Measurements from ENCODE around the gene RASGRP4. TPM values are rescaled to one million over a fixed set of nuclear protein-coding genes. Genes with fewer than 3 reads are reported as not detected.
"Not testable (repeated sequence)": the region's sequence is repeated elsewhere in the genome, so short reads cannot be mapped to it uniquely, and the experiment has no call there.

RASGRP4 gene
- polyA plus RNA-seq: 1 to 10 TPM in 2 of 3 donors, under 1 TPM in 1; 0.48 to 8.2 (median 7.0) TPM

GRCh38 chr19:38425810-38426466 lies at the start of gene RASGRP4:
RASGRP4 (minus strand) TSS chr19:38426219; CDS start chr19:38426091, 128 bp downstream.
- no peak within 1 kb of the TSS for H3K27ac ChIP-seq (ENCODE audit: low read depth, low read length)
- 13 to 22% (median 15%) methylated on average over 20 of the region's 20 CpGs for WGBS, 3 donors

- WGBS, 3 donors: 76 to 90% (median 86%) methylated on average over 13 of the region's 13 CpGs
- H3K27ac ChIP-seq (ENCODE audit: low read depth, low read length): no peak overlapping the region
These were observed 49.2 kb upstream of the RASGRP4 start for GRCh38 chr19:38475176-38475575.

GRCh38 chr19:38473201-38473600 lies 47.2 kb upstream of the RASGRP4 start:
- WGBS, 3 donors: 71 to 91% (median 90%) methylated on average over 20 to 21 of the region's 21 CpGs

GRCh38 chr19:38472725-38473124 lies 46.7 kb upstream of the RASGRP4 start:
- WGBS, 3 donors: 78 to 91% (median 88%) methylated on average over 4 of the region's 4 CpGs

More at GRCh38 chr19:38473201-38473600, 47.2 kb upstream of the RASGRP4 start:
- no peak overlapping the region for H3K27ac ChIP-seq (ENCODE audit: low read depth, low read length)

GRCh38 chr19:38470788-38471480 lies 44.9 kb upstream of the RASGRP4 start:
- no peak overlapping the region for H3K27ac ChIP-seq (ENCODE audit: low read depth, low read length)
- WGBS, 3 donors: 59 to 75% (median 74%) methylated on average over 12 of the region's 12 CpGs

More at GRCh38 chr19:38472725-38473124, 46.7 kb upstream of the RASGRP4 start:
- H3K27ac ChIP-seq (ENCODE audit: low read depth, low read length): not testable (repeated sequence)

- no peak overlapping the region for H3K27ac ChIP-seq (ENCODE audit: low read depth, low read length)
- WGBS, 3 donors: 41 to 68% (median 67%) methylated on average over 5 of the region's 5 CpGs
These were observed 43.1 kb upstream of the RASGRP4 start for GRCh38 chr19:38469151-38469550.

GRCh38 chr19:38467541-38468525 lies 41.8 kb upstream of the RASGRP4 start:
- 86 to 96% (median 95%) methylated on average over 17 of the region's 17 CpGs for WGBS, 3 donors
- no peak overlapping the region for H3K27ac ChIP-seq (ENCODE audit: low read depth, low read length)

GRCh38 chr19:38466050-38466449 lies 40.0 kb upstream of the RASGRP4 start:
- no peak overlapping the region for H3K27ac ChIP-seq (ENCODE audit: low read depth, low read length)
- 93 to 96% (median 93%) methylated on average over 26 of the region's 26 CpGs for WGBS, 3 donors

GRCh38 chr19:38464421-38465082 lies 38.5 kb upstream of the RASGRP4 start:
- H3K27ac ChIP-seq (ENCODE audit: low read depth, low read length): no peak overlapping the region
- WGBS, 3 donors: 49 to 61% (median 56%) methylated on average over 13 to 15 of the region's 15 CpGs

GRCh38 chr19:38463365-38463764 lies 37.3 kb upstream of the RASGRP4 start:
- H3K27ac ChIP-seq (ENCODE audit: low read depth, low read length): no peak overlapping the region
- 85 to 93% (median 89%) methylated on average over 17 to 18 of the region's 18 CpGs for WGBS, 3 donors

- WGBS, 3 donors: 68 to 85% (median 83%) methylated on average over 13 of the region's 13 CpGs
- H3K27ac ChIP-seq (ENCODE audit: low read depth, low read length): no peak overlapping the region
These were observed 33.0 kb upstream of the RASGRP4 start for GRCh38 chr19:38458991-38459390.

GRCh38 chr19:38457690-38458405 lies 31.8 kb upstream of the RASGRP4 start:
- 87 to 91% (median 91%) methylated on average over 15 of the region's 15 CpGs for WGBS, 3 donors
- no peak overlapping the region for H3K27ac ChIP-seq (ENCODE audit: low read depth, low read length)

- 65 to 77% (median 69%) methylated on average over 5 of the region's 5 CpGs for WGBS, 3 donors
- H3K27ac ChIP-seq (ENCODE audit: low read depth, low read length): no peak overlapping the region
These were observed 31.2 kb upstream of the RASGRP4 start for GRCh38 chr19:38457202-38457601.

- WGBS, 3 donors: 35 to 60% (median 59%) methylated on average over 4 of the region's 4 CpGs
These were observed 29.0 kb upstream of the RASGRP4 start for GRCh38 chr19:38455031-38455430.

GRCh38 chr19:38453596-38453995 lies 27.6 kb upstream of the RASGRP4 start:
- WGBS, 3 donors: 59 to 78% (median 76%) methylated on average over 3 of the region's 3 CpGs
- no peak overlapping the region for H3K27ac ChIP-seq (ENCODE audit: low read depth, low read length)

More at GRCh38 chr19:38455031-38455430, 29.0 kb upstream of the RASGRP4 start:
- H3K27ac ChIP-seq (ENCODE audit: low read depth, low read length): no peak overlapping the region

GRCh38 chr19:38452430-38453366 lies 26.7 kb upstream of the RASGRP4 start:
- H3K27ac ChIP-seq (ENCODE audit: low read depth, low read length): no peak overlapping the region
- WGBS, 3 donors: 63 to 79% (median 64%) methylated on average over 37 to 45 of the region's 45 CpGs
